ENCODE measurements around the gene DCC. TPM values are rescaled to one million over a fixed set of nuclear protein-coding genes. Genes with fewer than 3 reads are reported as not detected.

DCC gene
- polyA plus RNA-seq, 1 donor (not counting 4 experiments of a cell fraction or from before 2014, with no cell fraction given), result not detected

GRCh38 chr18:52386306-52386705 is 46.3 kb downstream of the DCC start:
- no peak overlapping the region for H3K4me2 ChIP-seq (ENCODE audit: control insufficient read depth, extremely low read depth, insufficient read depth, low read depth, low read length)
- H2AFZ ChIP-seq (ENCODE audit: control insufficient read depth, low read length), result no peak overlapping the region
- no peaks in the 10 kb centered on the region for H3K27me3 ChIP-seq (ENCODE audit: control insufficient read depth, extremely low read depth, insufficient read depth, low read length)
- dilution Hi-C loops (cut with MboI; ENCODE audit: extremely low pct_ligation_motif_present, low sequenced_read_pairs), result no loop called here
- no peaks in the 10 kb centered on the region for H3K4me1 ChIP-seq (ENCODE audit: control insufficient read depth, extremely low read depth, insufficient read depth, low read length)
- H3K36me3 ChIP-seq (ENCODE audit: control insufficient read depth in 2 of 2, extremely low read depth in 1 of 2, insufficient read depth in 2 of 2, low read length in 2 of 2), result no peaks in the 10 kb centered on the region
- H3K9me3 ChIP-seq (ENCODE audit: control insufficient read depth, low read depth, low read length), result no peaks in the 10 kb centered on the region
- TF ChIP-seq EZH2 (IDR thresholded peaks at IDR 0.05; ENCODE audit: low read length), result no peak
- TF ChIP-seq CTCF (optimal IDR thresholded peaks at IDR 0.05 in 1 of 3, IDR thresholded peaks at IDR 0.05 in 1 of 3, conservative IDR thresholded peaks at IDR 0.05 in 1 of 3; ENCODE audit: extremely low read depth in 1 of 3, insufficient read depth in 2 of 3, low read length in 3 of 3), result no peak
- DNase-seq (ENCODE audit: low read depth, low spot score), result no peak
- H3K27ac ChIP-seq (ENCODE audit: control insufficient read depth, insufficient read depth, low read length), result no peak overlapping the region
- H3K9ac ChIP-seq (ENCODE audit: control insufficient read depth, extremely low read depth, insufficient read depth, low read length), result no peak overlapping the region
- H3K4me3 ChIP-seq (ENCODE audit: control insufficient read depth in 2 of 3, extremely low read depth in 1 of 3, insufficient read depth in 2 of 3, low read depth in 1 of 3, low read length in 3 of 3), result no peak overlapping the region
- no peak for FAIRE-seq
- H3K9me1 ChIP-seq (ENCODE audit: control insufficient read depth, extremely low read depth, insufficient read depth, low read length), result no peaks in the 10 kb centered on the region
- H3K79me2 ChIP-seq (ENCODE audit: control insufficient read depth, insufficient read depth, low read length), result no peaks in the 10 kb centered on the region
- no peaks in the 10 kb centered on the region for H4K20me1 ChIP-seq (ENCODE audit: control insufficient read depth, extremely low read depth, insufficient read depth, low read length)

- Histone ChIP-seq H3K4me2 (ENCODE audit: control insufficient read depth, extremely low read depth, insufficient read depth, low read depth, low read length) (no peak overlapping the region), H3K36me3 (ENCODE audit: control insufficient read depth in 2 of 2, extremely low read depth in 1 of 2, insufficient read depth in 2 of 2, low read length in 2 of 2) (no peaks in the 10 kb centered on the region), H3K27me3 (ENCODE audit: control insufficient read depth, extremely low read depth, insufficient read depth, low read length) (no peaks in the 10 kb centered on the region), H2AFZ (ENCODE audit: control insufficient read depth, low read length) (no peak overlapping the region), H3K79me2 (ENCODE audit: control insufficient read depth, insufficient read depth, low read length) (no peaks in the 10 kb centered on the region), H4K20me1 (ENCODE audit: control insufficient read depth, extremely low read depth, insufficient read depth, low read length) (no peaks in the 10 kb centered on the region), H3K4me1 (ENCODE audit: control insufficient read depth, extremely low read depth, insufficient read depth, low read length) (no peaks in the 10 kb centered on the region), H3K4me3 (ENCODE audit: control insufficient read depth in 2 of 3, extremely low read depth in 1 of 3, insufficient read depth in 2 of 3, low read depth in 1 of 3, low read length in 3 of 3) (no peak overlapping the region), H3K9ac (ENCODE audit: control insufficient read depth, extremely low read depth, insufficient read depth, low read length) (no peak overlapping the region), H3K9me1 (ENCODE audit: control insufficient read depth, extremely low read depth, insufficient read depth, low read length) (no peaks in the 10 kb centered on the region), H3K27ac (ENCODE audit: control insufficient read depth, insufficient read depth, low read length) (no peak overlapping the region), H3K9me3 (ENCODE audit: control insufficient read depth, low read depth, low read length) (no peaks in the 10 kb centered on the region)
- DNase-seq (ENCODE audit: low read depth, low spot score), result no peak
- dilution Hi-C loops (cut with MboI; ENCODE audit: extremely low pct_ligation_motif_present, low sequenced_read_pairs), result no loop called here
- no peak for TF ChIP-seq EZH2 (IDR thresholded peaks at IDR 0.05; ENCODE audit: low read length)
- no peak for TF ChIP-seq CTCF (optimal IDR thresholded peaks at IDR 0.05 in 1 of 3, IDR thresholded peaks at IDR 0.05 in 1 of 3, conservative IDR thresholded peaks at IDR 0.05 in 1 of 3; ENCODE audit: extremely low read depth in 1 of 3, insufficient read depth in 2 of 3, low read length in 3 of 3)
- FAIRE-seq, result no peak
These were observed 47.2 kb downstream of the DCC start for GRCh38 chr18:52387175-52387574.

Measured in keratinocyte (primary cell).